IPS-15b (cell line): Measurements from ENCODE around the gene REXO2.

Experiments used
- H3K27me3 ChIP-seq: one replicate; pipeline ENCODE4 v1.6.1; 2013; ENCODE audit warnings: low read length; ENCODE audit not compliant: control insufficient read depth, insufficient read depth
- H3K36me3 ChIP-seq: one replicate; pipeline ENCODE4 v1.6.1; 2013; ENCODE audit warnings: low read length; ENCODE audit not compliant: control insufficient read depth, insufficient read depth
- H3K4me1 ChIP-seq: one replicate; pipeline ENCODE4 v1.6.1; 2013; ENCODE audit warnings: mild to moderate bottlenecking, low read length; ENCODE audit not compliant: control insufficient read depth, insufficient read depth
- H3K4me3 ChIP-seq: one replicate; pipeline ENCODE4 v1.5.1; 2013; ENCODE audit warnings: low read depth, low read length
- H3K9ac ChIP-seq: one replicate; pipeline ENCODE4 v1.6.1; 2013; ENCODE audit warnings: low read depth, mild to moderate bottlenecking, low read length
- H3K9me3 ChIP-seq: one replicate; pipeline ENCODE4 v1.6.1; 2013; ENCODE audit warnings: mild to moderate bottlenecking, low read length; ENCODE audit not compliant: control insufficient read depth, insufficient read depth

REXO2 gene

DNA sequence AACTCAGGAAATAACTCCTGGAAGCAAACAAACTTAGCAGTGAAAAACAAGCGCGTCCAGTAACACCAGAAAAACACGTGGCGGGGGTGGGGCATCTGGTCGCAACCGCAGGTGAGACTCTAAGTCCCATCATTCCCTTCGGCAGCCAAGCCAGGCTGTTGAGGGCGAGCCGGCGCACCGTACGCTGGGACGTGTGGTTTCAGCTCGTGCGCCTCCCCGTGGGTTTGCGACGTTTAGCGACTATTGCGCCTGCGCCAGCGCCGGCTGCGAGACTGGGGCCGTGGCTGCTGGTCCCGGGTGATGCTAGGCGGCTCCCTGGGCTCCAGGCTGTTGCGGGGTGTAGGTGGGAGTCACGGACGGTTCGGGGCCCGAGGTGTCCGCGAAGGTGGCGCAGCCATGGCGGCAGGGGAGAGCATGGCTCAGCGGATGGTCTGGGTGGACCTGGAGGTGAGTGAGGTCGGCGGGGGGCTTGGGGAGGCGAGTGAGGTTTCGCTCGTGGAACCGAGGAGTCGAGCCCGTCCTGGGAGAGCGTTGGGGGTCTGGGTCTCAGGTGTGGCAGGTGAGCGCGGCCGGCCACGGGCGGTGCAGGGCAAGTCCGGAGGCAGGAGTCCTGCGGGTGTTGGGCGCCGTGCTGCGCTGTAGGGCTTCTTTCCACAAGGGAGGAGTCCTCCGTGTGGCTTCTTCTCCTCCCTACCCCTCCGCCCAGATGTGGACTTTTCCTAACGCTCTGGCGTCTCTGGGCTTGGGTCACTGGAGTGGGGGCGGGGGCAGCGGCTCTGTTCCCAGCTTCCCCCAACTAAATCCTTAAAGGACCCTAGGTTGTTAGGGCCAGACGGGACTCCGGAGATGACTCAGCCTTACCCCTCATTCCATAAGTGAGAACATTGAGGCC is at the start of gene REXO2:
Gene REXO2 (plus strand): TSS at position 239 of the 892 bp plus-strand sequence. CDS start 62 bp downstream, at position 301.
- no peaks in the 10 kb centered on the region for H3K36me3 ChIP-seq
- H3K9ac ChIP-seq, result peak within 1 kb of the TSS; percentile 93
- peak within 1 kb of the TSS; percentile 94 for H3K4me3 ChIP-seq
- H3K4me1 ChIP-seq, result peaks cover 10% of the 10 kb centered on the region
- H3K9me3 ChIP-seq, result no peaks in the 10 kb centered on the region
- H3K27me3 ChIP-seq, result no peaks in the 10 kb centered on the region

- no peaks in the 10 kb centered on the region for H3K4me1 ChIP-seq
- no peaks in the 10 kb centered on the region for H3K9me3 ChIP-seq
- no peaks in the 10 kb centered on the region for H3K36me3 ChIP-seq
- no peak overlapping the region for H3K9ac ChIP-seq
- no peaks in the 10 kb centered on the region for H3K27me3 ChIP-seq
- H3K4me3 ChIP-seq, result no peak overlapping the region
Measured at GRCh38 chr11:114392735-114393667, 46.3 kb upstream of the REXO2 start.

- Histone ChIP-seq H3K9me3 (no peaks in the 10 kb centered on the region), H3K4me3 (no peak overlapping the region), H3K27me3 (no peaks in the 10 kb centered on the region), H3K36me3 (no peaks in the 10 kb centered on the region), H3K9ac (no peak overlapping the region), H3K4me1 (peaks cover 5% of the 10 kb centered on the region)
Measured at GRCh38 chr11:114395736-114396135, 43.5 kb upstream of the REXO2 start.

DNA sequence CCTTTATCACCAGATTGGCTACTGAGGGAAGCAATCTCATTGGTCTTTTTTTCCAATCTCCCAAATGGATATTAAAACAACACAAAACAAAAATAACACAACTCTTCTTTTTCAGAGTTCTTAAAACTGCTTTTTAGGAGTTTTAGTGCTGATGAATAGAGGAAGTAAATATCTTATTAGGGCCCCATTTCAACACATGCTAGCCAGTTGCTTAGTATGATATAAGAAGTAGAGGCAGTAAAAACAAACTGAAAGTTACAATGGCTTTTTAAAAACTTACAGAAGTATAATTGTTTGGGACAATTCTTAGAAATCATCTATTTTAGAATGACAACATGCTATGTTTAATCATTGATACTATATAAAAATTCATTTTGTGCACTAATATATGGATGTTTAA is 42.4 kb upstream of the REXO2 start:
- Histone ChIP-seq H3K9me3 (no peaks in the 10 kb centered on the region), H3K4me3 (no peak overlapping the region), H3K27me3 (no peaks in the 10 kb centered on the region), H3K36me3 (no peaks in the 10 kb centered on the region), H3K4me1 (peaks cover 5% of the 10 kb centered on the region), H3K9ac (no peak overlapping the region)

DNA sequence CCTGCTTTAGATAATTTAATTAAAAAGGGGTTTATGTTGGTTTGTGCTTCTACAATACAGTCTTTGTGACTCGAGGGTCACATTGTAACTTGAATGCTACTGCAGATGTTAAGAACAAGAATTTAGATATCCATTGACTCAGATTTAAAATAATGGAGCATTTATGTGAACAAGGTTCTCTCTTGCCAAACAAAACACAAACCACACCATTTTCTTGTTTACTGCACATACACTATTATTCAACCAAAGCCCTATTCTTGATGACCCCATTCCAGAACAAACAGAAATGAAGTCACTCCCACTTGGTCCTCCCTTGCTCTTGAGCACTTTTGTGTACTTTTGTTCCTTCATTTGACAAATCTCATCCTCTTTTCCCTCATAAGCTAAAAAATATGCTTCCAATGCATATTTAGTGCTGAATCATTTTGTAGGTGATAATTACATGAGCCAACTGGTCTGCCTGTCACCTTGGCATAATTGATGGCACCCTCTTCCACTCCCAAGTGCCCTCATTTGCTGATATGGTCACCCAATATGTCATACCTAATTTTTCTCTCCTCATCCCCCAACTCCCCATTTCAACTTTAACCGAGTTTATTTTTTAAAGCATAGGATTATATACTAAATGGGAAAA is 41.8 kb upstream of the REXO2 start:
- Histone ChIP-seq H3K4me3 (no peak overlapping the region), H3K9ac (no peak overlapping the region), H3K27me3 (no peaks in the 10 kb centered on the region), H3K4me1 (peaks cover 5% of the 10 kb centered on the region), H3K36me3 (no peaks in the 10 kb centered on the region), H3K9me3 (no peaks in the 10 kb centered on the region)

- Histone ChIP-seq H3K9me3 (no peaks in the 10 kb centered on the region), H3K9ac (no peak overlapping the region), H3K4me1 (peaks cover 5% of the 10 kb centered on the region), H3K36me3 (no peaks in the 10 kb centered on the region), H3K4me3 (no peak overlapping the region), H3K27me3 (no peaks in the 10 kb centered on the region)
Measured at GRCh38 chr11:114398303-114398920, 40.9 kb upstream of the REXO2 start.

- Histone ChIP-seq H3K36me3 (no peaks in the 10 kb centered on the region), H3K9ac (peak overlapping the region; percentile 97), H3K4me3 (peak overlapping the region; percentile 99), H3K9me3 (no peaks in the 10 kb centered on the region), H3K27me3 (no peaks in the 10 kb centered on the region), H3K4me1 (peaks cover 5% of the 10 kb centered on the region)
Measured at GRCh38 chr11:114399490-114400215, 39.6 kb upstream of the REXO2 start.

DNA sequence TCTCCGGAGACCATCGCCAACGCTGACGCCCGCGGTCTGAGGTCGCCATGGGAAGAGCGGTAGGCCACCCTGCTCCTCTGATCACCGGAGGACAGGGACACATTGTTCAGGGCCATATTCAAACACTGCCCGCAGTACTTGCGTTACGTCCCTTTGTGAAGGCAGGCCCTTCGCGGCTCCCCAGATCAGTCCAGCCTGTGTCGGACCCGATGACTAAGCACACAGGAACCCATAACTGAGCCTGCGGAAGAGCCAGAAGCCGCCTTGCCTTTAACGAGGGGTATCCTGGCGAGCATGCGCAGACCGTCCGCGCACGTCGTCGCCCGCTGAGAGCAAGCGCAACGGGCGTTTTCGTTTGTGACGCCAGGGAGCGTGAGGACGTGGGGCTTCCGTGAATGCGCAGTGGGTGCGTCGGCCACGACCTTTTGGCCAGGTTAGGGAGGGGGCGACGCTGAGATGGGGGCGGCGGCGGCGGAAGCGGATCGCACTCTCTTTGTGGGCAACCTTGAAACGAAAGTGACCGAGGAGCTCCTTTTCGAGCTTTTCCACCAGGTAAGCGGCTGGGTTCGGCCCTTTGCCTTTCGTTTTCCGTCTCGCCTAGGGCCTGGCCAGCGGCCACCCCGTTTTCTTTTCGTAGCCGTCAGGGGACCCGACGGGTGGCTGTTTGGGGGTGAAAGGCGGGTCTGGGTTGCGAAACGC is 38.9 kb upstream of the REXO2 start, which contains the start of the genes C11orf71 and RBM7:
Gene C11orf71 (minus strand): TSS at position 296 of the 699 bp plus-strand sequence. CDS start 180 bp downstream, at position 116.
Gene RBM7 (plus strand): TSS at position 451 of the 699 bp plus-strand sequence. CDS start 6 bp downstream, at position 457.
- Histone ChIP-seq H3K4me3 (peak within 1 kb of the TSS; percentile 99), H3K27me3 (no peaks in the 10 kb centered on the region), H3K9ac (peak within 1 kb of the TSS; percentile 97), H3K9me3 (no peaks in the 10 kb centered on the region), H3K36me3 (no peaks in the 10 kb centered on the region), H3K4me1 (peaks cover 5% of the 10 kb centered on the region)

- Histone ChIP-seq H3K9ac (peak overlapping the region; percentile 95), H3K4me3 (peak overlapping the region; percentile 99), H3K27me3 (no peaks in the 10 kb centered on the region), H3K36me3 (no peaks in the 10 kb centered on the region), H3K9me3 (no peaks in the 10 kb centered on the region), H3K4me1 (peaks cover 5% of the 10 kb centered on the region)
Measured at GRCh38 chr11:114400915-114401223, 38.4 kb upstream of the REXO2 start.

DNA sequence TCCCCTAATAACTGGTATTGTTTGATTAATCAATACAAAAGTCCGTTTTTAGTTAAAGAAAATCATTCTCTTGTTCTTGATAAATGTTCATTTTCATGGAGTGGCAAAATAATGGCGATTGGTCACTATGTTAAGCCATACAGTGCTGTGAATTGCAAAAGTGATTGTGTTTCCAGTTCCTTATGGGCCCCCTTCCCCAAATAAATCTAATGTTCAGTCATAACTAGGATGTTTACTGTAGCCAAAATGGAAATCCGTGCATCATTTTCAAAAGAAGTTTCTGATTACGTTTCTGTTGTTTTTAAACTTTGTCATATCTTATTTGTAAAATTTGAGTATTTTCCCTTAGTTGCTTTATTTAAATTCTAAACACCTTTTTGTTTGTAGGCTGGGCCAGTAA is 38.0 kb upstream of the REXO2 start:
- H3K9me3 ChIP-seq, result no peaks in the 10 kb centered on the region
- H3K9ac ChIP-seq, result peak overlapping the region; percentile 95
- H3K4me3 ChIP-seq, result peak overlapping the region; percentile 99
- no peaks in the 10 kb centered on the region for H3K27me3 ChIP-seq
- no peaks in the 10 kb centered on the region for H3K36me3 ChIP-seq
- peaks cover 5% of the 10 kb centered on the region for H3K4me1 ChIP-seq
